ENCODE data around the gene ZNF841. TPM values are rescaled to one million over a fixed set of nuclear protein-coding genes. Genes with fewer than 3 reads are reported as not detected.

The ZNF841 gene
- total and polyA plus RNA-seq, 2 of the 8 experiments (the other 6 are each of a cell fraction or from before 2014, with no cell fraction given) = 4.1 to 17.9 TPM

DNA sequence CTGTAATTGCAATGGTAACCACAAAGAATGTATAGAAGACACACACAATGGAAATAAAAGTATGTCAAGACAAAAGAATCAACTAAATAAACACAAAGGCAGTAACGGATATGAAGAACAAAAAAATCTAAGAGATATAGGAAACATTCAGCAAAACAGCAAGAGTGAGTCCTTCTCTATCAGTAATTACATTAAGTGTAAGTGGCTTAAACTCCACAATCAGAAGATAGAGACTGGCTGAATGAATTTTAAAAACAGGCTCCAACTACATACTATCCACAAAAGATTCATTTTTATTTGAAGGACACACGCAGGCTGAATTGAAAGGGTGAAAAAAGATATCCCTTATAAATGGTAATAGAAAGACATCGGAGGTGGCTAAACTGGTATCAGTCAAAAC lies 24.7 kb upstream of the ZNF841 start:
- Histone ChIP-seq H3K4me3 (ENCODE audit: extremely low read depth in 1 of 4, insufficient read depth in 2 of 4, low read depth in 3 of 4, low read length in 4 of 4) (no peak overlapping the region), H2BK5ac (ENCODE audit: low read depth, low read length) (no peak overlapping the region), H2BK120ac (replicated peaks; ENCODE audit: low read depth, low read length) (no peak overlapping the region), H4K91ac (replicated peaks; ENCODE audit: insufficient read length, low read length) (no peak overlapping the region), H3K27me3 (replicated peaks in 1 of 4; ENCODE audit: control insufficient read depth in 3 of 4, extremely low read depth in 1 of 4, insufficient read depth in 3 of 4, low read length in 3 of 4) (no peaks in the 10 kb centered on the region), H3K56ac (replicated peaks; ENCODE audit: insufficient read length, low read depth, low read length) (no peak overlapping the region), H3K9ac (replicated peaks in 1 of 4; ENCODE audit: extremely low read depth in 1 of 4, low read depth in 3 of 4, low read length in 3 of 4) (no peak overlapping the region), H3K23me2 (ENCODE audit: low read depth, low read length) (no peaks in the 10 kb centered on the region), H2BK12ac (ENCODE audit: low read depth, low read length) (no peak overlapping the region), H3K4me2 (ENCODE audit: insufficient read depth in 1 of 2, low read depth in 2 of 2, low read length in 2 of 2) (no peak overlapping the region), H3K27ac (ENCODE audit: low read depth, low read length) (no peak overlapping the region), H3K23ac (ENCODE audit: insufficient read length) (no peak overlapping the region), H3K36me3 (ENCODE audit: control insufficient read depth in 2 of 4, insufficient read depth in 4 of 4, low read length in 3 of 4) (peaks cover 33 to 99% (median 74%) of the 10 kb centered on the region in 4 experiments), H3K79me1 (ENCODE audit: low read depth, low read length) (no peaks in the 10 kb centered on the region; the same call in 1 of the 2 replicates), H2AK5ac (ENCODE audit: low read depth, low read length) (no peak overlapping the region), H3K14ac (ENCODE audit: insufficient read length) (no peak overlapping the region), H4K20me1 (replicated peaks in 1 of 2; ENCODE audit: control insufficient read depth in 1 of 2, insufficient read depth in 2 of 2, low read length in 2 of 2) (no peaks in the 10 kb centered on the region), H2BK20ac (ENCODE audit: low read length) (no peak overlapping the region), H4K5ac (ENCODE audit: insufficient read length, low read depth, low read length) (no peak overlapping the region), H3K18ac (ENCODE audit: extremely low read depth, low read length) (no peak overlapping the region), H2BK15ac (ENCODE audit: low read length) (no peak overlapping the region), H3K9me3 (ENCODE audit: insufficient read depth in 2 of 2, low read depth in 1 of 2, low read length in 1 of 2) (peaks cover 80 to 83% of the 10 kb centered on the region in 2 experiments), H3K4me1 (replicated peaks in 1 of 4; ENCODE audit: control insufficient read depth in 3 of 4, insufficient read depth in 4 of 4, low read length in 3 of 4) (no peaks in the 10 kb centered on the region), H3K79me2 (ENCODE audit: control insufficient read depth in 1 of 2, insufficient read depth in 2 of 2, low read length in 2 of 2) (peaks cover 0 to 3% of the 10 kb centered on the region in 2 experiments; a peak in 1 of 4 replicates), H3K4ac (replicated peaks; ENCODE audit: insufficient read length, low read depth, low read length) (no peak overlapping the region), H2AFZ (ENCODE audit: low read length) (no peak overlapping the region), H4K8ac (ENCODE audit: extremely low read depth, insufficient read depth, low read length) (no peak overlapping the region)
- ChIA-PET POLR2A (ENCODE audit: partially characterized antibody) (no interaction called here), CTCF (ENCODE audit: partially characterized antibody) (no interaction called here)
- 90% methylated on average over 3 of the region's 3 CpGs; no CpG with 5 or more reads in 1 of the 2 experiments for WGBS, 2 experiments (ENCODE audit: extremely low coverage in 1 of 2, insufficient coverage in 1 of 2, insufficient read length in 1 of 2, insufficient replicate concordance in 2 of 2, low coverage in 1 of 2, low lambda C conversion rate in 2 of 2, missing lambda C conversion rate in 1 of 2)
- no peak for DNase-seq (ENCODE audit: low read depth in 1 of 2, low spot score in 2 of 2)
- TF ChIP-seq CBX5 (IDR thresholded peaks at IDR 0.05; ENCODE audit: low read depth, low read length) (no peak), JUND (IDR thresholded peaks at IDR 0.05; ENCODE audit: low read length) (no peak), FOSL1 (IDR thresholded peaks at IDR 0.05; ENCODE audit: insufficient read depth, low read depth, low read length) (no peak), BCL11A (IDR thresholded peaks at IDR 0.05; ENCODE audit: low read depth in 2 of 2, low read length in 2 of 2) (no peak), RBBP5 (IDR thresholded peaks at IDR 0.05; ENCODE audit: borderline replicate concordance, low read depth, low read length) (no peak), YY1 (IDR thresholded peaks at IDR 0.05; ENCODE audit: low read depth, low read length) (no peak), ATF3 (IDR thresholded peaks at IDR 0.05; ENCODE audit: insufficient read depth, low read depth, low read length) (no peak), GABPA (IDR thresholded peaks at IDR 0.05; ENCODE audit: borderline replicate concordance, insufficient read depth, low read length) (no peak)
- FAIRE-seq = no peak

Measured in H1 (cell line).